ENCODE results near the gene CCNY.

GRCh38 chr10:35415505-35415904, 79.2 kb downstream of the CCNY start:
- TF ChIP-seq EZH2 (IDR thresholded peaks at IDR 0.05; ENCODE audit: borderline replicate concordance) (no peak), CTCF (IDR thresholded peaks at IDR 0.05; ENCODE audit: poor library complexity) (no peak), EZH2phosphoT487 (IDR thresholded peaks at IDR 0.05; ENCODE audit: low read depth, severe bottlenecking, unreplicated experiment) (no peak)

Measured in hepatocyte (in vitro differentiated cells).